ENCODE data around the gene PPP2R3B.

The PPP2R3B gene

DNA sequence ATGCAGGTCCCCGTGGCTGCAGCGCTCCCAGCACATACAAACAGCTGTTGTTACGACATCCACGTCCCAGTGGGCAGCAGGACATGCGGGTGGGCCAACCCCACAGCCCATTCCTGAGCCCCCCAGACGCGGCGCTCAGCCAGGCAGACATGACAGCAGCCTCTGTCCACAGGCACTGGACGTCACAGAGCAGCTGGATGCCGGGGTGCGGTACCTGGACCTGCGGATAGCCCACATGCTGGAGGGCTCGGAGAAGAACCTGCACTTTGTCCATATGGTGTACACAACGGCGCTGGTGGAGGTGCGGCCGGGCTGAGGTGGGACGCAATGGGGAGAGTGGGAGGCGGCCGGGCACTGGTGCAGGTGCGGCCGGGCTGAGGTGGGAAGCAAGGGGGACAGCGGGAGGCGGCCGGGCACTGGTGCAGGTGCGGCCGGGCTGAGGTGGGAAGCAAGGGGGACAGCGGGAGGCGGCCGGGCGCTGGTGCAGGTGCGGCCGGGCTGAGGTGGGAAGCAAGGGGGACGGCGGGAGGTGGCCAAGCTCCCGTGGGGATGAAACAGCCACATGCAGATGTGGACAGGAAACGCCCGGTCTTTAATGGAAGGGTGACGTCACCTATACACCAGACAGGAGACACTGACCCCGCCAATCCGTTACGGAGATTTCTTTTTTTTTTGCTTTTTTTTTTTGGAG, 96.1 kb downstream of the PPP2R3B start:
- TF ChIP-seq CTCF (IDR thresholded peaks at IDR 0.05) = no peak
- Mint-ChIP-seq H3K36me3 (ENCODE audit: low read depth) (peaks cover 90% of the 10 kb centered on the region), H3K4me3 (no peak overlapping the region), H3K27me3 (ENCODE audit: low read depth, poor library complexity) (peaks cover 3% of the 10 kb centered on the region), H3K27ac (no peak overlapping the region), H3K4me1 (peaks cover 12% of the 10 kb centered on the region), H3K9me3 (peaks cover 21% of the 10 kb centered on the region)
- DNase-seq = no peak

DNA sequence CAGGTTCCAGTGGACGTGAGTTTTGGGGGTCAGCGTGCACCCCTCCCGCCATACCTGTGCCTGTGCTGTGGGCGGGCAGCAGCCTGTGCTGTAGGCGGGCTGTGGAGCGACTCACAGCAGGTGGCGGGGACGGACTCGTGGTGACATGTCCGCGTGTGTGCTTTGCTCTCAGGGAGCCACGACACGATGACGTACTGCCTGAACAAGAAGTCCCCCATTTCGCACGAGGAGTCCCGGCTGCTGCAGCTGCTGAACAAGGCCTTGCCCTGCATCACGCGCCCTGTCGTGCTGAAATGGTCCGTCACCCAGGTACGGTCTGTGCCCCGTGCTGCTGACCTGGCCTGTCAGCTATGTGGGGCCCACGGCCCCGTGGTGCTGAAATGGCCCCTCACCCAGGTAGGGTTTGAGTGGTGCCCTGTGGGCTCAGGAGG, 98.1 kb downstream of the PPP2R3B start:
- Mint-ChIP-seq H3K27ac (no peak overlapping the region), H3K4me3 (no peak overlapping the region), H3K4me1 (peaks cover 16% of the 10 kb centered on the region), H3K27me3 (ENCODE audit: low read depth, poor library complexity) (peaks cover under 1% of the 10 kb centered on the region), H3K9me3 (peaks cover 18% of the 10 kb centered on the region), H3K36me3 (ENCODE audit: low read depth) (peaks cover 87% of the 10 kb centered on the region)
- DNase-seq = no peak
- TF ChIP-seq CTCF (IDR thresholded peaks at IDR 0.05) = no peak

GRCh38 chrX:287670-288069, 99.0 kb downstream of the PPP2R3B start:
- Mint-ChIP-seq H3K9me3 (peaks cover 9% of the 10 kb centered on the region), H3K4me3 (no peak overlapping the region), H3K36me3 (ENCODE audit: low read depth) (peaks cover 78% of the 10 kb centered on the region), H3K27me3 (ENCODE audit: low read depth, poor library complexity) (no peaks in the 10 kb centered on the region), H3K4me1 (peaks cover 16% of the 10 kb centered on the region), H3K27ac (no peak overlapping the region)
- no peak for TF ChIP-seq CTCF (IDR thresholded peaks at IDR 0.05)
- DNase-seq = no peak

GRCh38 chrX:285076-285677, 101.5 kb downstream of the PPP2R3B start:
- no peak for TF ChIP-seq CTCF (IDR thresholded peaks at IDR 0.05)
- peaks cover 22% of the 10 kb centered on the region for H3K4me1 Mint-ChIP-seq
- peaks cover 53% of the 10 kb centered on the region for H3K36me3 Mint-ChIP-seq (ENCODE audit: low read depth)
- peaks cover 3% of the 10 kb centered on the region for H3K27me3 Mint-ChIP-seq (ENCODE audit: low read depth, poor library complexity)
- no peak for DNase-seq
- H3K27ac Mint-ChIP-seq = no peak overlapping the region
- H3K9me3 Mint-ChIP-seq = no peaks in the 10 kb centered on the region
- H3K4me3 Mint-ChIP-seq = peak overlapping the region; percentile 13

Data from nephron progenitor cell (in vitro differentiated cells).